H1 (cell line): ENCODE results near the gene FHIT. TPM values are rescaled to one million over a fixed set of nuclear protein-coding genes. Genes with fewer than 3 reads are reported as not detected.

Source experiments
- CTCF ChIA-PET: fragments of 300-600 bp; sonication (Branson Sonifier 250); formaldehyde crosslinking; loops from one replicate; lab custom pipeline; 2021; ENCODE audit not compliant: partially characterized antibody; lab: Charles Lee
- POLR2A ChIA-PET: fragments of 300-600 bp; sonication (Branson Sonifier 250); formaldehyde crosslinking; loops from one replicate; lab custom pipeline; 2021; ENCODE audit warnings: inconsistent platforms; ENCODE audit not compliant: partially characterized antibody; lab: Charles Lee
- DNase-seq, 2 experiments: peaks; one replicate each; pipeline versions ENCODE4 v3.0.0 to v3.0.0-alpha.2; 2010 to 2022; ENCODE audit warnings: low spot score in 2 of 2, low read depth in 1 of 2, mixed read lengths in 1 of 2
- FAIRE-seq: peaks from 2 replicates; lab custom pipeline; 2011; peaks lifted over from hg19 to GRCh38; lab: Jason Lieb, UNC
- H2AFZ ChIP-seq: 2 replicates; pipeline ENCODE4 v1.8.1; 2012; ENCODE audit warnings: low read length, inconsistent platforms
- H2AK5ac ChIP-seq: 2 replicates; pipeline ENCODE4 v1.6.1; 2013; ENCODE audit warnings: low read depth, low read length
- H2BK120ac ChIP-seq: replicated peaks from 2 replicates; pipeline ENCODE3; 2013; ENCODE audit warnings: low read depth, low read length, inconsistent platforms
- H2BK12ac ChIP-seq: 2 replicates; pipeline ENCODE4 v1.6.1; 2013; ENCODE audit warnings: low read depth, low read length
- H2BK15ac ChIP-seq: 2 replicates; pipeline ENCODE4 v1.6.1; 2013; ENCODE audit warnings: low read length
- H2BK20ac ChIP-seq: 2 replicates; pipeline ENCODE4 v1.6.1; 2013; ENCODE audit warnings: low read length
- H2BK5ac ChIP-seq: 2 replicates; pipeline ENCODE4 v1.6.1; 2013; ENCODE audit warnings: low read depth, low read length
- H3K14ac ChIP-seq: 2 replicates; pipeline ENCODE4 v1.6.1; 2013; ENCODE audit warnings: inconsistent platforms; ENCODE audit not compliant: insufficient read length
- H3K18ac ChIP-seq: 2 replicates; pipeline ENCODE4 v1.6.1; 2013; ENCODE audit warnings: low read length; ENCODE audit errors: extremely low read depth
- H3K23ac ChIP-seq: 2 replicates; pipeline ENCODE4 v1.6.1; 2013; ENCODE audit warnings: inconsistent platforms; ENCODE audit not compliant: insufficient read length
- H3K23me2 ChIP-seq: 2 replicates; pipeline ENCODE4 v1.6.1; 2013; ENCODE audit warnings: low read depth, low read length
- H3K27ac ChIP-seq: 2 replicates; pipeline ENCODE4 v1.6.1; 2011; ENCODE audit warnings: low read depth, low read length, inconsistent platforms
- H3K27me3 ChIP-seq, 4 experiments: replicated peaks in 1 of 4; 1 replicate in 1 of 4; 2 replicates in 3 of 4; pipeline versions ENCODE4 v1.6.1 to v1.8.1; 2011 to 2013; ENCODE audit warnings: low read length in 3 of 4, mild to moderate bottlenecking in 3 of 4, inconsistent platforms in 2 of 4, mixed read lengths in 2 of 4, moderate library complexity in 1 of 4; ENCODE audit not compliant: control insufficient read depth in 3 of 4, insufficient read depth in 3 of 4; ENCODE audit errors: extremely low read depth in 1 of 4
- H3K36me3 ChIP-seq, 4 experiments: 2 replicates each; pipeline versions ENCODE4 v1.6.1 to v1.8.1; 2011 to 2013; ENCODE audit warnings: mild to moderate bottlenecking in 4 of 4, low read length in 3 of 4, moderate library complexity in 2 of 4, control low read depth in 1 of 4, inconsistent platforms in 1 of 4; ENCODE audit not compliant: insufficient read depth in 4 of 4, control insufficient read depth in 2 of 4
- H3K4ac ChIP-seq: replicated peaks from 2 replicates; pipeline ENCODE3; 2013; ENCODE audit warnings: low read length, low read depth, mixed read lengths, inconsistent platforms; ENCODE audit not compliant: insufficient read length
- H3K4me1 ChIP-seq, 4 experiments: replicated peaks in 1 of 4; 1 replicate in 1 of 4; 2 replicates in 3 of 4; pipeline versions ENCODE4 v1.6.1 to v1.8.1; 2011 to 2013; ENCODE audit warnings: low read length in 3 of 4, inconsistent platforms in 2 of 4, mixed read lengths in 1 of 4; ENCODE audit not compliant: insufficient read depth in 4 of 4, control insufficient read depth in 3 of 4
- H3K4me2 ChIP-seq, 2 experiments: 2 replicates each; pipeline versions ENCODE4 v1.6.1 to v1.8.1; 2011 to 2013; ENCODE audit warnings: low read depth in 2 of 2, low read length in 2 of 2, control low read depth in 1 of 2, inconsistent platforms in 1 of 2, mild to moderate bottlenecking in 1 of 2; ENCODE audit not compliant: insufficient read depth in 1 of 2
- H3K4me3 ChIP-seq, 4 experiments: fragments of 200-600, 300-600 bp in 1 of 4; sonication (generic), shearing (Covaris generic), sonication (Bioruptor Twin) in 1 of 4; 2 replicates each; pipeline versions ENCODE4 v1.5.1 to v1.8.1; 2011 to 2016; ENCODE audit warnings: low read length in 4 of 4, low read depth in 3 of 4, control low read depth in 2 of 4, inconsistent platforms in 2 of 4, mild to moderate bottlenecking in 2 of 4, mixed read lengths in 1 of 4, moderate library complexity in 1 of 4; ENCODE audit not compliant: insufficient read depth in 2 of 4; ENCODE audit errors: extremely low read depth in 1 of 4
- H3K56ac ChIP-seq: replicated peaks from 2 replicates; pipeline ENCODE3; 2013; ENCODE audit warnings: low read depth, mild to moderate bottlenecking, mixed read lengths, low read length, inconsistent platforms; ENCODE audit not compliant: insufficient read length
- H3K79me1 ChIP-seq: 2 replicates; pipeline ENCODE4 v1.6.1; 2013; ENCODE audit warnings: low read depth, low read length, control low read depth
- H3K79me2 ChIP-seq, 2 experiments: 2 replicates each; pipeline versions ENCODE4 v1.6.1 to v1.8.1; 2012 to 2013; ENCODE audit warnings: low read length in 2 of 2, mild to moderate bottlenecking in 2 of 2, inconsistent platforms in 1 of 2; ENCODE audit not compliant: insufficient read depth in 2 of 2, control insufficient read depth in 1 of 2
- H3K9ac ChIP-seq, 4 experiments: replicated peaks in 1 of 4; 1 replicate in 1 of 4; 2 replicates in 3 of 4; pipeline versions ENCODE4 v1.6.1 to v1.8.1; 2011 to 2013; ENCODE audit warnings: low read depth in 3 of 4, low read length in 3 of 4, control low read depth in 2 of 4, mild to moderate bottlenecking in 2 of 4, moderate library complexity in 2 of 4, inconsistent platforms in 1 of 4; ENCODE audit errors: extremely low read depth in 1 of 4
- H3K9me3 ChIP-seq, 2 experiments: 2 replicates each; pipeline versions ENCODE4 v1.6.1 to v1.8.1; 2012 to 2013; ENCODE audit warnings: mild to moderate bottlenecking in 2 of 2, moderate library complexity in 2 of 2, control low read depth in 1 of 2, inconsistent platforms in 1 of 2, low read depth in 1 of 2, low read length in 1 of 2, mixed read lengths in 1 of 2; ENCODE audit not compliant: insufficient read depth in 2 of 2
- H4K20me1 ChIP-seq, 2 experiments: replicated peaks in 1 of 2; 2 replicates each; pipeline versions ENCODE3 to v1.8.1; 2011 to 2013; ENCODE audit warnings: inconsistent platforms in 2 of 2, low read length in 2 of 2, mild to moderate bottlenecking in 1 of 2; ENCODE audit not compliant: insufficient read depth in 2 of 2, control insufficient read depth in 1 of 2
- H4K5ac ChIP-seq: 2 replicates; pipeline ENCODE4 v1.6.1; 2013; ENCODE audit warnings: low read length, low read depth, mixed read lengths, inconsistent platforms; ENCODE audit not compliant: insufficient read length
- H4K8ac ChIP-seq: 2 replicates; pipeline ENCODE4 v1.8.0; 2013; ENCODE audit warnings: mild to moderate bottlenecking, moderate library complexity, low read length, inconsistent platforms; ENCODE audit not compliant: insufficient read depth; ENCODE audit errors: extremely low read depth
- H4K91ac ChIP-seq: replicated peaks from 2 replicates; pipeline ENCODE3; 2013; ENCODE audit warnings: low read length, mixed read lengths, inconsistent platforms; ENCODE audit not compliant: insufficient read length
- ATF3 ChIP-seq: IDR thresholded peaks from 2 replicates; pipeline ENCODE4 v1.6.1; 2011; ENCODE audit warnings: low read depth, mild to moderate bottlenecking, low read length; ENCODE audit not compliant: insufficient read depth
- CEBPB ChIP-seq: IDR thresholded peaks from 2 replicates; pipeline ENCODE4 v1.6.1; 2012; ENCODE audit warnings: low read depth, low read length
- EP300 ChIP-seq, 2 experiments: IDR thresholded peaks; 1 replicate in 1 of 2; 2 replicates in 1 of 2; pipeline ENCODE4 v1.6.1; 2011 to 2012; ENCODE audit warnings: low read depth in 2 of 2, low read length in 2 of 2, mild to moderate bottlenecking in 2 of 2, borderline replicate concordance in 1 of 2, inconsistent platforms in 1 of 2, moderate library complexity in 1 of 2
- GTF2F1 ChIP-seq: IDR thresholded peaks from 2 replicates; pipeline ENCODE4 v1.6.1; 2012; ENCODE audit warnings: low read depth, low read length, improper control_type of control experiment, borderline replicate concordance
- HDAC2 ChIP-seq, 2 experiments: fragments of 300-600 bp in 1 of 2; sonication (generic) in 1 of 2; IDR thresholded peaks; 2 replicates each; pipeline ENCODE4 v1.6.1; 2011 to 2012; ENCODE audit warnings: low read depth in 2 of 2, low read length in 2 of 2, mild to moderate bottlenecking in 2 of 2, moderate library complexity in 2 of 2, borderline replicate concordance in 1 of 2, inconsistent platforms in 1 of 2
- KDM1A ChIP-seq: fragments of 200-600, 300-600 bp; sonication (generic); IDR thresholded peaks from 2 replicates; pipeline ENCODE4 v1.7.1; 2016; ENCODE audit warnings: mild to moderate bottlenecking, low read length, borderline replicate concordance
- POLR2A ChIP-seq, 2 experiments: IDR thresholded peaks; 1 replicate in 1 of 2; 2 replicates in 1 of 2; pipeline ENCODE4 v1.6.1; 2011; ENCODE audit warnings: low read depth in 2 of 2, low read length in 2 of 2, mild to moderate bottlenecking in 2 of 2; ENCODE audit errors: control extremely low read depth in 1 of 2
- POU5F1 ChIP-seq: IDR thresholded peaks from 2 replicates; pipeline ENCODE4 v1.6.1; 2011; ENCODE audit warnings: low read depth, mild to moderate bottlenecking, low read length, moderate library complexity
- SIN3A ChIP-seq, 2 experiments: IDR thresholded peaks in 1 of 2; conservative IDR thresholded peaks in 1 of 2; 2 replicates each; pipeline ENCODE4 v1.6.1; 2011 to 2012; ENCODE audit warnings: low read length in 2 of 2, improper control_type of control experiment in 1 of 2, low read depth in 1 of 2, mild to moderate bottlenecking in 1 of 2
- SP1 ChIP-seq: IDR thresholded peaks from 2 replicates; pipeline ENCODE4 v1.6.1; 2011; ENCODE audit warnings: low read depth, low read length
- SRF ChIP-seq: IDR thresholded peaks from 2 replicates; pipeline ENCODE4 v1.6.1; 2011; ENCODE audit warnings: mild to moderate bottlenecking, low read depth, low read length, moderate library complexity
- TEAD4 ChIP-seq: IDR thresholded peaks from 2 replicates; pipeline ENCODE4 v1.6.1; 2012; ENCODE audit warnings: low read depth, low read length, inconsistent platforms, mixed read lengths
- USF2 ChIP-seq: IDR thresholded peaks from 2 replicates; pipeline ENCODE4 v1.6.1; 2011; ENCODE audit warnings: low read length, improper control_type of control experiment
- WGBS, 2 experiments: shearing (Covaris generic) in 1 of 2; methylation state at CpG; one replicate each; pipeline versions ENCODE4 v1.1.6 to v1.1.7; 2013 to 2015; ENCODE audit warnings: low lambda C conversion rate in 2 of 2, mixed read lengths in 2 of 2, inconsistent platforms in 1 of 2, low coverage in 1 of 2, missing lambda C conversion rate in 1 of 2; ENCODE audit not compliant: insufficient replicate concordance in 2 of 2, insufficient coverage in 1 of 2, insufficient read length in 1 of 2; ENCODE audit errors: extremely low coverage in 1 of 2, missing lambda C conversion rate in 1 of 2; 5-methylcytosine and 5-hydroxymethylcytosine counted together
- polyA plus RNA-seq, 7 experiments: library from polyadenylated mRNA; depleted of rRNA in 3 of 7; stranded (reverse) in 5 of 7; unstranded in 2 of 7; fragments of >200 nt in 5 of 7; fragments of 200-250 nt in 2 of 7; gene quantifications; 1 replicate in 5 of 7; 2 replicates in 1 of 7; 4 replicates in 1 of 7; pipeline versions ENCODE4 v1.2.1 to v1.2.3, GENCODE V29; 2011 to 2013; ENCODE audit warnings: missing spikeins in 2 of 7, mixed read lengths in 2 of 7
- total RNA-seq: library from RNA; stranded (reverse); fragmentation: NEBNext Ultra II Directional; extraction: Animal tissue kit (Norgen Biotek cat#: 25700); gene quantifications from 2 replicates; pipeline ENCODE4 v1.2.1, GENCODE V29; 2021

FHIT gene
- total and polyA plus RNA-seq, 2 of the 8 experiments (the other 6 are each of a cell fraction or from before 2014, with no cell fraction given), result 1.2 to 3.2 TPM

- Histone ChIP-seq H3K4me2 (no peak overlapping the region), H3K9ac (no peak overlapping the region), H3K4me3 (no peak overlapping the region), H3K27ac (no peak overlapping the region), H2BK12ac (no peak overlapping the region), H3K9me3 (no peaks in the 10 kb centered on the region), H3K23me2 (no peaks in the 10 kb centered on the region), H3K79me1 (no peaks in the 10 kb centered on the region), H4K91ac (no peak overlapping the region), H4K20me1 (no peaks in the 10 kb centered on the region), H3K18ac (no peak overlapping the region), H3K27me3 (no peaks in the 10 kb centered on the region), H3K36me3 (no peaks in the 10 kb centered on the region), H2BK20ac (no peak overlapping the region), H4K5ac (no peak overlapping the region), H2AFZ (no peak overlapping the region), H2BK5ac (no peak overlapping the region), H3K56ac (no peak overlapping the region), H3K14ac (no peak overlapping the region), H3K4ac (no peak overlapping the region), H2BK15ac (no peak overlapping the region), H2AK5ac (no peak overlapping the region), H4K8ac (no peak overlapping the region), H3K4me1 (no peaks in the 10 kb centered on the region), H3K23ac (no peak overlapping the region), H3K79me2 (no peaks in the 10 kb centered on the region), H2BK120ac (no peak overlapping the region)
- FAIRE-seq (no peak), DNase-seq (no peak)
- POLR2A ChIA-PET, result no interaction called here
- CTCF ChIA-PET, result interaction anchor here (0.6 to 1.4 kb wide), 2 partner anchors 10 to 1857 kb away, joined by 3 to 5 read pairs; no protein-coding TSS in a partner anchor
- WGBS, 2 experiments, result 80% methylated on average over 2 of the region's 2 CpGs; no CpG with 5 or more reads in 1 of the 2 experiments
- TF ChIP-seq EP300 (IDR thresholded peaks at IDR 0.05; ENCODE audit: borderline replicate concordance in 1 of 2, low read depth in 2 of 2, low read length in 2 of 2) (no peak), USF2 (no peak), HDAC2 (IDR thresholded peaks at IDR 0.05; ENCODE audit: borderline replicate concordance in 1 of 2, low read depth in 2 of 2, low read length in 2 of 2) (no peak), CEBPB (no peak), POLR2A (IDR thresholded peaks at IDR 0.05; ENCODE audit: control extremely low read depth in 1 of 2, low read depth in 2 of 2, low read length in 2 of 2) (no peak), GTF2F1 (no peak), SRF (no peak), SP1 (no peak), POU5F1 (no peak), ATF3 (no peak), SIN3A (conservative IDR thresholded peaks at IDR 0.05 in 1 of 2, IDR thresholded peaks at IDR 0.05 in 1 of 2; ENCODE audit: low read depth in 1 of 2, low read length in 2 of 2) (no peak), KDM1A (no peak), TEAD4 (no peak)
Observed at GRCh38 chr3:60456180-60456579, 795.1 kb downstream of the FHIT start.
